Right hindlimb (tissue), 1 donor: ENCODE data around the gene TMPRSS6.

ENCODE experiments used
- DNase-seq: peaks from one replicate; pipeline ENCODE4 v3.0.0-alpha.2; 2018

The TMPRSS6 gene

GRCh38 chr22:37024339-37025157 lies 85.0 kb downstream of the TMPRSS6 start:
- no peak for DNase-seq

GRCh38 chr22:37023743-37024338 lies 85.7 kb downstream of the TMPRSS6 start:
- DNase-seq, result no peak

- DNase-seq, result no peak
Measured at GRCh38 chr22:37022483-37023337, 86.8 kb downstream of the TMPRSS6 start.

- DNase-seq, result no peak
Measured at GRCh38 chr22:37021710-37022482, 87.6 kb downstream of the TMPRSS6 start.

GRCh38 chr22:37021041-37021440 lies 88.5 kb downstream of the TMPRSS6 start:
- DNase-seq, result no peak

- no peak for DNase-seq
Measured at GRCh38 chr22:37020192-37020479, 89.4 kb downstream of the TMPRSS6 start.

- peak; percentile 89 for DNase-seq
Measured at GRCh38 chr22:37019309-37020191, 90.0 kb downstream of the TMPRSS6 start, which contains the start of the genes MPST and TST. MPST (plus strand) TSS chr22:37019742; CDS start chr22:37019837, 95 bp downstream. TST (minus strand) TSS chr22:37019447; CDS start chr22:37018732, 715 bp downstream.

GRCh38 chr22:37018815-37019308 lies 90.7 kb downstream of the TMPRSS6 start:
- peak; percentile 86 for DNase-seq

- no peak for DNase-seq
Measured at GRCh38 chr22:37018086-37018814, 91.3 kb downstream of the TMPRSS6 start.

- DNase-seq, result no peak
Measured at GRCh38 chr22:37017356-37017755, 92.2 kb downstream of the TMPRSS6 start.

- no peak for DNase-seq
Measured at GRCh38 chr22:37016134-37016910, 93.2 kb downstream of the TMPRSS6 start.

GRCh38 chr22:37015587-37015878 lies 94.0 kb downstream of the TMPRSS6 start:
- DNase-seq, result no peak
